Inflammatory macrophage treated with lipopolysaccharide for 4 hours (primary cell): ENCODE measurements around the gene PDGFC.
"Not testable (repeated sequence)": the region's sequence is repeated elsewhere in the genome, so short reads cannot be mapped to it uniquely, and the experiment has no call there.

ENCODE experiments used
- DNase-seq: peaks from one replicate; pipeline ENCODE4 v3.0.0-alpha.2; 2020

PDGFC gene

DNA sequence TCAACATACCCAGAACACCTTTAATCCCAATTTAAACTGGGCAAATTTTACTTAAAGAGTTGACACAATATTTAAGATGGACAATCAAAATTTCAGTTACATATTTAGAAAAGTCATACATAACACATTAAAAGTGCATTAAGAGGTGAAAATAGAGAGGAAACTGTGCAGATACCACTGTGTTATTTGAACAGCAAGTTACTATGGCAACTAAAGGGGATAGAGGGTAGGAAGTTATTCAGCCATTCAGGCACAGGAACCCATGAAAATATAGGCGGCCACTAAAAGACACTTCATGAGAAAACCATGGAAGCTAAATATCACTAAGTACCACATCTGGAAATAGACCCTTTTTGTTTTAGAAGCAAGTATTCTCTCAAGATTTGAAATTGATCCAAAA is 75.1 kb downstream of the PDGFC start:
- no peak for DNase-seq

DNA sequence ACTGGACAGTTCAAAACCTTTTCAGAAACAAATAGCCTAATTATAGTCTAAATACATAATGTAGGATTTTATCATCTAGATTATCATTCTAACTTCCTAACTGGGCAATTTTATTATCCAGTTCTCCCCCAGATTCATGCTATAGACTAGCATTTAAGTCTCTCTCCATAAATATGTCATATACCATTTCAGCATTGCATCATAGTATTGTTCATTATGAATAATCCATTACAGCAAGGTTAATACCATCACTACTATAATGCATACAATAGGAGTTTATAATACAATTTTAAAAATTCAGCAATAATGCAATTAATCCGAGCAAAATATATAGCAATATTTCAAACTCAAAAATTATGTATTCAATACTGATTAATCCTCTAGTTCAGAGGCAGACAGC is 77.4 kb downstream of the PDGFC start:
- peak; percentile 19 for DNase-seq

DNA sequence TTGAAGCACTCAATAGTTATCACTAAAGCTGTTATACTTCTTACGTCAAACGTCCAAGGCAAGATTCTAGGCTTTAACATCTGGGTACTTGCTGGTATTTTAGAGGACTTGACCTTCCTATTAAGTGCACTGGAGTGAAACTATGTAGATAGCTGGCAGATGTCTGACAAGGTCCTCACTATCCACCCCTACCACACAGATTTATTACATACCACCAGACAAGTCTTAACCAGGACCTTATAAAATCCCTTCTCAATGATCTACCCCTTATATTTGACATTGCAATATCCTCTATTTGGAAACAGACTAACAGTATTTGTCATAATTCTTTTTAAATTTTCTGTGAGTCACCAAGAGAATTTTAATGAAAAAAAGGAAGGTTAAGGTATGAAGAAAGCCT is 78.8 kb downstream of the PDGFC start:
- DNase-seq, result peak; percentile 79

DNA sequence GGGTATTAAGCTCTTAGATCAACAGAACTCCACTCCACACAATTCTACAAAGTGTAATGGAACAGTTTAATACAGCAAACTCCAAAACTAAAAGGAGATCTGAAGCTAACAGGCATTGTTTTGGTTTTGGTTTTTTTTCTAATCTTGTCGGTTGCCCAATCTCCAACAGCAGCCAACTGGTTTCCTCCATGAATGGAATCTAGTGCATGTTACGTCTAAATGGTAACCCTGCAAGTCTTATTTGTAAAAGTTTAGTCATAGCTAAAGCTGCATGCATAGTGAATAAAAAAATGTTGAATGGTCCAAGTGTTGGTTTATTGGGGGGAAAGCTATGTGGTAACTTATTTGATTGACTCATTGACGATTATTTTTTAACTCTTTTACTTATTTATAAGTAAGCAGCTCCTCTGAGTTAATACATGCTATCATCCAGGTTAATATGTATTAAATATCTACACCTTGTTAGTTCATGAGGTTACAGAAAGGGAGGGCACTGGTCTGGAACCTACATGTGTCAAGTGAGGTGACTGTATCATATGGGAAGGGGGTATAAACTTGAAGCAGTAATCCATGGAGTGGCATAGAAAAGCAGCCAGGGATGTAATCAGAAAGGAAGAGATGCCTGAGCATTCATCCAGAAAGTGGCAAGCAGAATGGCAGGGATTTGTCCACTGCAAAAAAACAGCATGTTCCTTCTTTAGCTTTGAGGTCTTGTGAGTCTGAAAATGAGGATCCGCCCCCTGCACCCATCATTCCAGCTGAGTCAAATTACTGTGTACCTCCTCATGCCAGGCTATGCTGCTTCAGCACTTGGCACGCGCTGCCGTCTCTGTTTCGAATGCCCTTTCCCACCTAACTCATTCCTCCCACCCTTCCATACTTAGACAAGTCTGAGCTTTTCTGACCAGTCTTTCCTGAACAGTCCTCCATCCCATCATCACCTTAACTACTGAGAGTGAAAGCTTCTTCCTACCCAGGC is 81.7 kb downstream of the PDGFC start:
- DNase-seq, result peak; percentile 74

DNA sequence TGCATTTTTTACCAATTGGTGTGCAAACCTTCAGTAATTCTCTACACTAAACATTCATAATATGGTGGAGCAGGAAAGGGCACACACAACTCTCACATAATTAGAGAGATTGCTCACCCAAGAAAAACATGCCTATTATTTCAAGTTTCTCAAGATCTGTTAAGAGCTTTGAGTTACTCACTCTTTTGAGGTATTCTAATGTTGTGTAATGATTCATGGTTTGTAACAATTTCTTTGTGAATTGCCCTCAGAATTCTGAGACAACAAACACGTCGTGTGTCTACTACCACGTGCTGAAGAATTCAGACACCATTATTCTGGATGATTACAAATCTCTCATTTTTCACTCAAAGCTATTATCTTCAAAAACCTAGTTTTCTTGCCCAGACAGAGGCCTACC is 82.8 kb downstream of the PDGFC start:
- DNase-seq, result peak; percentile 32

DNA sequence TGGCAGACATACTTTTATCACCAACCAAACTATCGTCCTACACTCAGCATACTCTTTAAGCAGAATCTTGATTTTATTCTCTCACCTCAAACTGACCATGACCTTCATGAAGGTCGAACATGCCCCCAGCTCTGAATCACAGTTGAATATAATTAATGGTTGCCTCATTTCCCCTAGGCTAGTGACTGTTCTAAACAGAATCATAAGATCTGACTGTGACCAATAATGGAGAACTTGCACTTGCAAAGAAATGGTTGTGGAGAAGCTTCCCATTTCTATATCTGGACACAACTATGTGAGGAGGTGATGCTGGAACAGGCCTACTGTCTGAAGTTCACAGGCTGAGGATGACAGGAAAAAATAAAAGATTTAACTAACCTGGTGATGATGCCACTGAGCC is 85.1 kb downstream of the PDGFC start:
- peak; percentile 33 for DNase-seq

DNA sequence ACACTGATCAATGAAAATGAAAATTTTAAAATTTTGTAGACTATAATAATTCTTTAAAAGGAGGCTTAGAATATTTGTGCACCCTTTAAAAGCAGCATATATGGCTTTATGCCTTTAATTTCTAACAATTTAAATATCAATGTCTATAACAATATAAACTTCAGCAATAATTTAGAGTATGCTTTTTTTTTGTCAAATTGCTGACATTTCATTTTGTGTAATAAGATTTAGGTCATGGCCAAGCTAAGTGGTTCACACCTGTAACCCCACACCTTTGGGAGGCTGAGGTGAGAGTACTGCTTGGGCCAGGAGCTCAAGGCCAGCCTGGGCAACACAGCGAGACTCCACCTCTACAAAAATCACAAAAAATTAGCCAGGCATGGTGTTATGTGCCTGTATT is 86.2 kb downstream of the PDGFC start:
- no peak for DNase-seq

DNA sequence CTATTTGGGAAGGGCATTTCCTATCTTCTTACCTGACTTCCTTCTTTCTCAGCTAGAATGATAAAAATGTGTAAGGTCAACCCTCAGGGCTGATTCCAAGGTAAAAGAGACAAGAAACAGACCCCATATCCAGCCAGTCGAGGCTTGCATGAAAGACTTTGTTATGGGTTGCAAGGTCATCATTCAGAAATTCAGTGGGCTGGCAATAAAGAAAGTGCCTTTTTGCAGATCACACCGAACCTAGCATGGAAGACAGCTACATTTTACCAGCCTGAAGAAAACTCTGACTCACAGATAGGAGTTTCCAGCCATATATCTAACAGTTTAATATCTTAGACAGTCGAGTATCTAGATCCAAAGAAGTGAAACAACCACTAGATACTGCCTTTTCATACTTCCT is 87.4 kb downstream of the PDGFC start:
- no peak for DNase-seq

DNA sequence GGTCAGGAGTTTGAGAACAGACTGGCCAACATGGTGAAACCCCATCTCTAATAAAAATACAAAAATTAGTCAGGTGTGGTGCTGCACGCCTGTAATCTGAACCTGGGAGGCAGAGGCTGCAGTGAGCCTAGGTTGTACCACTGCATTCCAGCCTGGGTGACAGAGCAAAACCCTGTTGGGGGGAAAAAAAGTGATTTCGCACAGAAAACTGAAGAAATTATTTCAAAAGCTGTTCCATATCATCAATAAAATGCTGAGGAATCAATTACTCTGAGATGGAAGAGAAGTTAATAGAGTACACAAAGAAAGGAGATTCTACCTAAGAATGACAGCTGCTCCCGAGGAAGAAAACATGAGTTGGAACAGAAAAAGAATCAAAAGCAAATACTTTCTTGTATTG is 95.9 kb downstream of the PDGFC start:
- DNase-seq, result no peak

DNA sequence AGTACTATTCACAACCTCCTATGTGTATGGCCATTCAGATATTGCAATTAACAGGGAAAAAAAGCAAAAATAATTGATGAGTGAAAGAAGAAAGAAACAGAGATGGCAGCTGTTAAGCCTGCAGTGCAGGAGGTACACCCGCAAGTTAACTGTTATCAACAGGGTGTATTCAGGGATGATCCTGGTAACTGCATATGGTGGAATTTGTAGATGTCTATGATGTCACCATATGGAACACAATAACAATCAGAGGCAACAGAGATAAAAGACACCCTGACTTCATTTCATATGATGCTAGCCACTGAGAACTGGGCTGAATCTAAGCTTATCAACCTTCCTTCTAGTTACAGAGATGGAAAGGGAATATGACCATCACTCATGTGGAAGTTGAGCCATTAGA is 96.5 kb downstream of the PDGFC start:
- DNase-seq, result no peak

DNA sequence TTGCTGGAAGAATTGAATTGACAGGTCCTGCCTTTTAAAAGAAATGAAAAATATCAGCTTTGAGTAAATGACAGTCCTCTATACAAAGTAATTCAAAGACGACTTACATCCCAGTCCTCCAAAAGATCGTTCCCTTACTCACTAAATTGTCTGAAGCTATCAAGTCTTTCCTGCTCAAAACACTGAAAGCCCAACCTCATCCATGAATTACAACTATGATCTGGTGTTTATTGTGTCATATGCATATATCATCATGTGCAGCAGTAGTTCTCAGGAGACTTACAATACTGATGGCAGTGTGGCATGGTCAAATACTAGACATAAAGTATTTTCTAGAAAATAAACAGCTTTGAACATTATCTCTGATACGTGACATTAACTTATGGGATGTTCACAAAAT is 97.8 kb downstream of the PDGFC start:
- DNase-seq, result no peak

DNA sequence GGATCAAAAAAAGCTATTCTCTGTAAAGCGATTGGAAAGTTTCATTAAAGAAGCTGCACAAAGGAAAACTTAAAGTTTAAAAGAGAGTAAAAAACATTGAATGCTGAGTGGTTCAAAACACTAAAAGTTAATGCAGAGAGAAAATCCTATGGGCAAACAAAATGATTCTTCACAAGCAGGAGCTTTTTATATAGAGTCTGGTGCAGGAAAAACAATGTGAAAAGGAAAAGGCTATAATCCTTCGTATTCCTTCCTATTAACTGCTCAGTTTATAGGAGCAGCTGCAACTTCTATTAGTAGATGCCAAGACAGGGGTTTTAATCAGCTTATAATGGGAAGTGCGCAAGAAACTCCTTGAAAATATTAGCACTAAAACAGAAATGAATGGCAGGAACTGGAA is 100.7 kb downstream of the PDGFC start:
- DNase-seq, result no peak

DNA sequence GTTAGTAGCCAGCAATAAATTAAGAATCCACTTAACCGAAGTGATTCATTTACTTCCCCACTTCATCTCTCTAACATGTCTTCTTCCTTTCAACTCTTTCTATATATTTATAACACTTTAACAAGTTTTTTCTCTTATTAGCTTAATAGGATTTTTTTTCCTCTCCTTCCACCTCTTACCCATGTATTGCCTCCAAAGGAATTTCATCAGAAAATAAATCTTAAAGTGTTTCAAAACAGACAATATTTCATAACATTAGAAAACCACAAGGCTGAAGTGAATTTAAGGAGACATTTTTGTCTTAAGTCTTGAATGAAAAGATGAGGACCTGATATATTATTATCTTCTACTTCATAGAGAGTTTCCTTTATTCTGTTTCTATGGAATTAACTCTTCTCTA is 101.5 kb downstream of the PDGFC start:
- DNase-seq, result peak; percentile 63

DNA sequence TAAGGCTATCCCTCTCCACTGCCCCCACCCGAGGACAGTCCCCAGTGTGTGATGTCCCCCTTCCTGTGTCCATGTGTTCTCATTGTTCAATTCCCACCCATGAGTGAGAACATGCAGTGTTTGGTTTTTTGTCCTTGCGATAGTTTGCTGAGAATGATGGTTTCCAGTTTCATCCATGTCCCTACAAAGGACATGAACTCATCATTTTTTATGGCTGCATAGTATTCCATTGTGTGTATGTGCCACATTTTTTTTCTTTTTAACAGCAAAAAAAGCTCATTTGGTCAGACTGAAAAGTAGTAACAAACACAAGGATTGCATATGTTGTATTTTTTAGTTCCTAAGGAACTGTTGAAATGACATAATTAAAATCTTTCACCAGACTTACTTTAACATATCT is 105.5 kb downstream of the PDGFC start:
- DNase-seq, result not testable (repeated sequence)

DNA sequence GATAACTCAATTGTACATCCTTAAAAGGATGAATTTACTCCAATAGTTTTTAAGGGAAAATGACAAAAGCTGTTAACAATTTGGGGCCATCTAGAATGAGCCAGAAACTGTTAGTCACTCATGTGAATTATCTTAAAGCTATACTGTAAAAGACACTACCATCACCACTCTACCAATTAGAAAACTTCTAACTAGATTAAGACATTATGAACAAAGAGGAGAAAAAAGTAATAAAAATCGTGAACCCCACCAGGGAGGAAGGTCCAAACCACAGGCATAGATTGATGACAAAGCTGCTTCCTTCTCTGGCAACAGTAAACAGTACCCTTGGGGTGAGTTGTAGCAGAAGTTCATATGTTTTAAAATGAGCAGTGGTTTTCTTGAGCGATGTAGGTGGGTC is 106.1 kb downstream of the PDGFC start:
- DNase-seq, result no peak

DNA sequence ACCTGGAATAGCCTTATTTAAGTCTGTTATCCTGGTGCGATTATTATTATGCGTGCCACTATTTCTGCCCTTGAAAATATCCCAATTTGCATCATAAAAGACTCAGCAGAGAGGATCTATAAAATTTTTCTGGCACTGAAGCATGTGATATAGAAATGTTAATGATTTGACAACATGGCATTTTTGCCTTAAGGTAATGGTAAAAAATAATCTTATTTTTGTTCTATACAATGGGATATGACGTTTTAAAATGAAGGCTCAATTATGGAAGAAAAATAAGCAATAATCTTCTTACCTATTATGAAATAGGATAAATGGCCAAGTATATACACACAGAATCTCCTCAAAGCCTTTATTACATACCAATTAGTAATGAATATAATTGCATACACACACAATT is 113.5 kb downstream of the PDGFC start:
- no peak for DNase-seq

DNA sequence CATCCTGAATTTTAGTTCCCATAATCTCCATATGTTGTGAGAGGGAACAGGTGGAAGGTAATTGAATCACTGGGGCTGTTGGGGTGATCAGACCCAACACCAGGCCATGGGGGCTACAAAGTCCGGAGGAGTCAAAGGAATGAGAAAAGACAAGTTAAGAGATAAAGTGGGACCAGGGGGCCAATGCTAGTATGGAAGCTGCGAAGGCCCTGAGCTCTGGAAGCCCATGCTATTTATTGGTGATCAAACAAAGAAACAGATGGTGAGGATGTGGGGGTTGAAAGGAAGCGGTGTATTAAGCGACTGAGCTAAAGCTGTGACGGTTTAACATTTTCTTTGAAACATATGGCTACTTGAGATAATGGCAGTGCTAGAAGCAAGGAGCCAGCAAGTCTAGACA is 132.8 kb downstream of the PDGFC start:
- no peak for DNase-seq

DNA sequence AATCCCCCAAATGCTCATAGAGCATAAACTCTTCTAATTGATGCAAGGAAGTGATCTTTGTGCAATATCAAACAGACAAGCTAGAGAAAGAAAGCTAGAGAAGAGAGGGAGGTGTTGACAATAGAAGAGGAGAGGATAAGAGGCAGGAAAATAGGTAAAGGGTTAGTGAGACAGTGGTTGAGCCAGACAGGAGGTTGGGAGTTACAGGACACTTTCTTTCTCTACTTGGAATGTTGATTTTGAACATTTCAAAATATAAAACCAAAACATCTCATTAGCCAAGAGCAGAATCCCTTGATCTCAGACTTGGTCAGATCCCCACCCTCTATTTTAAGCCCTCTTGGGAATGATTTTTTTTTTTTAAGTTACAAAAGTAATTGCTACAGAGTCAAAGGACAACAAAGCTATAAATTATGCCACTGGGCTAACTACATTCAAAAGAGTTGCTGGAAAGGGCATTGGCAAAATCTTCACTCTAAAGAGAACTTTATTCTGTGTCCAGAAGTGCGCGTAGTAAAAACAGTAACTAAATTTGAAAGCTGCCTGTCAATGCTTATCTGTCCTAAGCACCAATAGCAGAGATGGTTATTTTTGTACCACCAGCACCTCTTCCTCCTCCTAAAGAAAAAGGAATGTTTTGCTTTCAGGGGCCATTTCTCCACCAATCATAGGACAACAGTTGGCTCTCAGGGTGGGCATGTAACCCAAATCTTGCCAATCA is 133.8 kb downstream of the PDGFC start:
- no peak for DNase-seq

DNA sequence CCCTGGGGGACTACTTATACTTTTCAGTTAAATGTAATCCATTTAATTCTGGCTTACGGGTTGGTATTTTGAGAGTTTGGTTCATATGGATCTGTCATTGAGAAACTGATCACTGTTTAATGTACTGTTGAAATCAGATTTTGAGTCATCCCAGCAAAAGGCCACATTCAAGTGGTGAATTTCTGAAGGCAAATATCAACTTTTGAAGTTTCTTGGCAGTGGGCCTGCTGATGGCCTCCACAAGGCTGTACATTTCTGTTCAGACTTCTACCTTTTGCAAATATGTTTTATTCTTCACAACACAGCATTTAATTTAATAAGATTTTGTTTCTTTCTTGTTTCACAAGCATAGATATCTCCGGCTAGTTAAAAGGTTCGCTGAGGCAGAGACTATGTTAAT is 138.7 kb downstream of the PDGFC start:
- DNase-seq, result no peak

DNA sequence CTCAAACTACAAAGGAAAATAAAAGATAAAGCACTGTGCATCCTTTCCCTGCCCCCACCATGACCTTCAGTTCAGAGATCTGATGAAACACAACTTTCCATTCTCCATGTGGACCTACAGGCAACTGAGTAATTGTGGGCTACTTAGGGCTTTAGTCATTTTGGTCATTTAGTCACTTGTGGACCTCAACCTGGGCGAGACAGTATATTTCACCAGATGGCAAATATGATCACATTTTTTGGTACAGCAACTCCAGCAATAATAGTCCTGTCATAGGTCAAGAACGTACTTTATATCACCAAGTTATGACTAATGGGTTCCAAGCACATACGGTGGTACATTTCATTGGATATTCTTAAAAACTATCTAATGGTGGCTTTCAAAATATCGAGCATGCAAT is 141.2 kb downstream of the PDGFC start:
- peak; percentile 51 for DNase-seq

DNA sequence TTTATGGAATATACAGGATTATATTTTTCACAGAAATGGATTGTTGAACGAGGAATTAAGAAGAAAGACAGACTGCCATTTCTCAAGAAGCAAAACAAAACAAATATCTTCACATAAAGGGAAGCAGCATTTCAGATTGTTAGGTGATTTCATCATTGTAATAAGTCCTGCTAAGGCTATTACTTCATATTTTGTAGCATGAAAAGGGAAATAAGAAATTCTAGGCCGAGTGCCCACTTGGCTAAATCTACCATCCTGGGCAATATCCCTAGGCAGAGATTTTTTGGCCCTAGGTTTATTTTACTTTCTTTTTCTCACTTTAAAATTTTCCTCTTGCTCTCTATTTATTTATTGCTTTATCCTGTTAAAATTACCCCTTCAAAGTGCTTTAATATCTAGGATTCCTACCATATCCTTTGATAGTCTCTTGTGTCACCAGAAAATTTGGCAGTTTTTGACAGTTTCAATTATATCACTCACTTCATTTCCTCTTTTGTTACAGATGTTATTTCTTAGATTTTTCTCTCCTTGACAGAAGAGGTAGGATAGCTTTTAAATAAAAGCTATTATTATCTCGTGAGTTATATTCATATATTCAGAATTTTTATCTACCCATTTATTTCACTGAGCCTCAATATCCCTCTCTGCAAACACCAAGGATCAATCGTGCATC is 142.3 kb downstream of the PDGFC start:
- DNase-seq, result peak; percentile 92

DNA sequence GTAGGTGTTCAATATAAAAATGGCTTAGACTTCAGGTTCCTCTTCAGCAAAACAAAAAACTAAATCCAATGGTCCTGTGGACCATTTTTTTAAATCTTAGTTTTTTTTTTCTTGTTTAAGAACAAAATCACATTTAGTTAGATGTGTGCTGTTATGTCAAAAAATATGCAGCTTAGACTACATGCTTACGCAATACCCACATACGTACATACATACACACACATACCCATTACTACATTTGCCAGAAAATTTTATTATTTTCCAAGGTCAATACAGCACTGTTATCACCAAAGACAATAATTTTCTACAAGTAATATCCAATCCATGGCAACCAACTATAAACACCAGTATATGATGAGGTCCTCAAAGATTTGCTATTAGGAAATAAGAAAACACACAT is 144.1 kb downstream of the PDGFC start:
- no peak for DNase-seq

DNA sequence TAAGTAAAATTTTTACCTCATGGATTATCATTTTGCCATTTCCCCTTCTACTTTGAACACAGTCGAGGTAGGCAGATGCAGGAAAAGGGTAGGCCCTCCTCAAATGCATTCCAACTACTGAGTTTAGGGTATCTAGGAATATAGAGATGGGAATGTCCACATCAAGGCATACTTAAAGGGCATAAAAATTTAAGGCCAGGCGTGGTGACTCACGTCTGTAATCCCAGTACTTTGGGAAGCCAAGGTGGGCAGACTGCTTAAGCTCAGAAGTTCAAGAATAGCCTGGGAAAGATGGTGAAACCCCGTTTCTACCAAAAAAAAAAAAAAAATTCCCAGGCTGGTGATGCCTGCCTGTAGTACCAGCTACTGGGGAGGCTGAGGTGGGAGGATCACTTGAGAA is 146.5 kb downstream of the PDGFC start:
- DNase-seq, result no peak
